Stimulated activated naive B cell treated with anti-CD40 and anti-IgM and Interleukin-4, amounts not matched to agents 10 μg/mL and 1 μg/mL and 100 μg/mL, for 72 hours (primary cell): ENCODE data around the gene TINAG.
"Not testable (repeated sequence)": the region's sequence is repeated elsewhere in the genome, so short reads cannot be mapped to it uniquely, and the experiment has no call there.

ENCODE experiments used
- ATAC-seq, 2 donors: fragments of 150-1000 bp; cut with Tn5 transposase; replicated peaks; 2 replicates each; pipeline ENCODE4 v1.10.0; 2021; ENCODE audit warnings: moderate library complexity in 1 of 2
- DNase-seq: peaks from one replicate; pipeline ENCODE4 v3.0.0; 2021
- H3K27ac Mint-ChIP-seq: one replicate; pipeline ENCODE4 v1.8.0; 2022; ENCODE audit warnings: mild to moderate bottlenecking, mixed read lengths
- H3K27me3 Mint-ChIP-seq, 2 donors: one replicate each; pipeline ENCODE4 v1.8.0; 2022; ENCODE audit warnings: mixed read lengths in 2 of 2
- H3K36me3 Mint-ChIP-seq, 2 donors: one replicate each; pipeline ENCODE4 v1.8.0; 2022; ENCODE audit warnings: mixed read lengths in 2 of 2, mild to moderate bottlenecking in 1 of 2
- H3K4me1 Mint-ChIP-seq, 2 donors: one replicate each; pipeline ENCODE4 v1.8.0; 2022; ENCODE audit warnings: mixed read lengths in 2 of 2, mild to moderate bottlenecking in 1 of 2
- H3K4me3 Mint-ChIP-seq, 2 donors: one replicate each; pipeline ENCODE4 v1.8.0; 2022; ENCODE audit warnings: mild to moderate bottlenecking in 2 of 2, mixed read lengths in 2 of 2, moderate library complexity in 1 of 2
- H3K9me3 Mint-ChIP-seq, 2 donors: one replicate each; pipeline ENCODE4 v1.8.0; 2022; ENCODE audit warnings: mixed read lengths in 2 of 2, mild to moderate bottlenecking in 1 of 2

TINAG gene

GRCh38 chr6:54289426-54289825 lies 18.8 kb upstream of the TINAG start:
- DNase-seq (no peak), ATAC-seq (no peak)
- Mint-ChIP-seq H3K27me3 (no peaks in the 10 kb centered on the region), H3K36me3 (no peaks in the 10 kb centered on the region), H3K4me1 (peaks cover 4 to 7% of the 10 kb centered on the region in 2 donors), H3K27ac (no peak overlapping the region), H3K4me3 (no peak overlapping the region), H3K9me3 (peaks cover 3 to 6% of the 10 kb centered on the region in 2 donors)

- no peaks in the 10 kb centered on the region for H3K27me3 Mint-ChIP-seq
- H3K36me3 Mint-ChIP-seq: no peaks in the 10 kb centered on the region
- peaks cover 3 to 10% of the 10 kb centered on the region in 2 donors for H3K9me3 Mint-ChIP-seq
- peaks cover 4 to 7% of the 10 kb centered on the region in 2 donors for H3K4me1 Mint-ChIP-seq
- H3K27ac Mint-ChIP-seq: peak overlapping the region; percentile 20
- no peak overlapping the region for H3K4me3 Mint-ChIP-seq
- DNase-seq: no peak
- peak; percentile 64 to 71 for ATAC-seq
Observed at GRCh38 chr6:54291146-54291545, 17.1 kb upstream of the TINAG start.

- ATAC-seq (peak; percentile 58 to 82), DNase-seq (no peak)
- no peak overlapping the region for H3K4me3 Mint-ChIP-seq
Observed at GRCh38 chr6:54291738-54292137, 16.5 kb upstream of the TINAG start.

GRCh38 chr6:54294965-54295532 lies 13.2 kb upstream of the TINAG start:
- no peak for ATAC-seq
- peaks cover 3 to 13% of the 10 kb centered on the region in 2 donors for H3K9me3 Mint-ChIP-seq

More at GRCh38 chr6:54291738-54292137, 16.5 kb upstream of the TINAG start:
- H3K27me3 Mint-ChIP-seq: no peaks in the 10 kb centered on the region
- H3K27ac Mint-ChIP-seq: no peak overlapping the region
- peaks cover 3 to 11% of the 10 kb centered on the region in 2 donors for H3K9me3 Mint-ChIP-seq
- H3K36me3 Mint-ChIP-seq: no peaks in the 10 kb centered on the region
- peaks cover 4 to 7% of the 10 kb centered on the region in 2 donors for H3K4me1 Mint-ChIP-seq

GRCh38 chr6:54299542-54300269 lies 8.5 kb upstream of the TINAG start:
- no peak for DNase-seq
- Mint-ChIP-seq H3K4me3 (no peak overlapping the region), H3K4me1 (no peaks in the 10 kb centered on the region), H3K27me3 (no peaks in the 10 kb centered on the region), H3K9me3 (peaks cover 0 to 4% of the 10 kb centered on the region in 2 donors), H3K27ac (no peak overlapping the region), H3K36me3 (no peaks in the 10 kb centered on the region)
- ATAC-seq: no peak

More at GRCh38 chr6:54294965-54295532, 13.2 kb upstream of the TINAG start:
- no peak overlapping the region for H3K27ac Mint-ChIP-seq
- DNase-seq: no peak
- H3K4me1 Mint-ChIP-seq: peaks cover 4 to 7% of the 10 kb centered on the region in 2 donors
- no peaks in the 10 kb centered on the region for H3K36me3 Mint-ChIP-seq
- no peaks in the 10 kb centered on the region for H3K27me3 Mint-ChIP-seq
- no peak overlapping the region for H3K4me3 Mint-ChIP-seq

GRCh38 chr6:54301770-54302169 lies 6.5 kb upstream of the TINAG start:
- ATAC-seq: no peak

GRCh38 chr6:54307439-54307910 lies 766 bp upstream of the TINAG start:
- Mint-ChIP-seq H3K9me3 (peaks cover 10% of the 10 kb centered on the region in 2 donors), H3K36me3 (no peaks in the 10 kb centered on the region), H3K4me1 (no peaks in the 10 kb centered on the region), H3K27me3 (no peaks in the 10 kb centered on the region), H3K4me3 (no peak overlapping the region), H3K27ac (no peak overlapping the region)
- DNase-seq (no peak), ATAC-seq (no peak)

More at GRCh38 chr6:54301770-54302169, 6.5 kb upstream of the TINAG start:
- Mint-ChIP-seq H3K27ac (no peak overlapping the region), H3K9me3 (peaks cover 0 to 2% of the 10 kb centered on the region in 2 donors), H3K4me3 (no peak overlapping the region), H3K36me3 (no peaks in the 10 kb centered on the region), H3K27me3 (no peaks in the 10 kb centered on the region), H3K4me1 (no peaks in the 10 kb centered on the region)
- no peak for DNase-seq

GRCh38 chr6:54308986-54309315 lies 710 bp downstream of the TINAG start:
- H3K9me3 Mint-ChIP-seq: peaks cover 10% of the 10 kb centered on the region in 2 donors
- H3K27ac Mint-ChIP-seq: no peak overlapping the region
- H3K4me3 Mint-ChIP-seq: no peak overlapping the region
- no peaks in the 10 kb centered on the region for H3K27me3 Mint-ChIP-seq
- no peak for DNase-seq
- H3K4me1 Mint-ChIP-seq: no peaks in the 10 kb centered on the region
- ATAC-seq: no peak
- no peaks in the 10 kb centered on the region for H3K36me3 Mint-ChIP-seq

GRCh38 chr6:54310377-54311152 lies 2.3 kb downstream of the TINAG start:
- Mint-ChIP-seq H3K36me3 (no peaks in the 10 kb centered on the region), H3K4me3 (no peak overlapping the region), H3K9me3 (peaks cover 10% of the 10 kb centered on the region in 2 donors), H3K27me3 (no peaks in the 10 kb centered on the region), H3K27ac (no peak overlapping the region), H3K4me1 (no peaks in the 10 kb centered on the region)
- no peak for ATAC-seq
- no peak for DNase-seq

GRCh38 chr6:54315656-54316055 lies 7.4 kb downstream of the TINAG start:
- Mint-ChIP-seq H3K4me3 (no peak overlapping the region), H3K27me3 (no peaks in the 10 kb centered on the region), H3K27ac (no peak overlapping the region), H3K9me3 (peaks cover 5 to 6% of the 10 kb centered on the region in 2 donors), H3K36me3 (no peaks in the 10 kb centered on the region), H3K4me1 (no peaks in the 10 kb centered on the region)
- DNase-seq (no peak), ATAC-seq (no peak)

- DNase-seq: no peak
- no peaks in the 10 kb centered on the region for H3K27me3 Mint-ChIP-seq
- H3K27ac Mint-ChIP-seq: no peak overlapping the region
- H3K36me3 Mint-ChIP-seq: no peaks in the 10 kb centered on the region
- no peak for ATAC-seq
- H3K4me3 Mint-ChIP-seq: no peak overlapping the region
- no peaks in the 10 kb centered on the region for H3K9me3 Mint-ChIP-seq
- no peaks in the 10 kb centered on the region for H3K4me1 Mint-ChIP-seq
Observed at GRCh38 chr6:54320871-54321270, 12.6 kb downstream of the TINAG start.

- DNase-seq: no peak
- no peak for ATAC-seq
- no peak overlapping the region for H3K27ac Mint-ChIP-seq
- no peaks in the 10 kb centered on the region for H3K27me3 Mint-ChIP-seq
- no peak overlapping the region for H3K4me3 Mint-ChIP-seq
- no peaks in the 10 kb centered on the region for H3K4me1 Mint-ChIP-seq
- H3K36me3 Mint-ChIP-seq: no peaks in the 10 kb centered on the region
- peaks cover 15 to 29% of the 10 kb centered on the region in 2 donors for H3K9me3 Mint-ChIP-seq
Observed at GRCh38 chr6:54327631-54328030, 19.4 kb downstream of the TINAG start.

- not testable (repeated sequence) for DNase-seq, H3K27ac Mint-ChIP-seq, H3K4me3 Mint-ChIP-seq, H3K4me1 Mint-ChIP-seq, H3K27me3 Mint-ChIP-seq, H3K36me3 Mint-ChIP-seq, ATAC-seq
- H3K9me3 Mint-ChIP-seq: peaks cover 15 to 29% of the 10 kb centered on the region in 2 donors
Observed at GRCh38 chr6:54331571-54331970, 23.3 kb downstream of the TINAG start.

- Mint-ChIP-seq H3K4me1 (no peaks in the 10 kb centered on the region), H3K4me3 (no peak overlapping the region), H3K9me3 (peaks cover 3 to 8% of the 10 kb centered on the region in 2 donors), H3K27ac (no peak overlapping the region), H3K27me3 (no peaks in the 10 kb centered on the region), H3K36me3 (no peaks in the 10 kb centered on the region)
- DNase-seq (no peak), ATAC-seq (no peak)
Observed at GRCh38 chr6:54335871-54336270, 27.6 kb downstream of the TINAG start.
